GM18873 (cell line): ENCODE data around the gene TRPV5.

ENCODE experiments used
- ATAC-seq: cut with Tn5 transposase; IDR thresholded peaks from one replicate; pipeline ENCODE4 v1.9.1; 2021; ENCODE audit warnings: mild to moderate bottlenecking, moderate library complexity, moderate number of reproducible peaks; ENCODE audit not compliant: unreplicated experiment, low FRiP score

Gene TRPV5

GRCh38 chr7:142910481-142910880 is 23.1 kb downstream of the TRPV5 start:
- ATAC-seq, result no peak

- no peak for ATAC-seq
Measured at GRCh38 chr7:142910031-142910433, 23.5 kb downstream of the TRPV5 start.

GRCh38 chr7:142908921-142909890 is 24.3 kb downstream of the TRPV5 start:
- no peak for ATAC-seq

GRCh38 chr7:142908290-142908689 is 25.3 kb downstream of the TRPV5 start:
- no peak for ATAC-seq

- ATAC-seq, result no peak
Measured at GRCh38 chr7:142906643-142907042, 26.9 kb downstream of the TRPV5 start.

- ATAC-seq, result no peak
Measured at GRCh38 chr7:142905759-142906158, 27.8 kb downstream of the TRPV5 start.

GRCh38 chr7:142904128-142904527 is 29.4 kb downstream of the TRPV5 start:
- ATAC-seq, result no peak

GRCh38 chr7:142901426-142902259 is 31.9 kb downstream of the TRPV5 start:
- ATAC-seq, result no peak

- ATAC-seq, result no peak
Measured at GRCh38 chr7:142899661-142900060, 33.9 kb downstream of the TRPV5 start.

- no peak for ATAC-seq
Measured at GRCh38 chr7:142898377-142899170, 35.0 kb downstream of the TRPV5 start.

GRCh38 chr7:142897691-142898090 is 35.9 kb downstream of the TRPV5 start:
- ATAC-seq, result no peak

GRCh38 chr7:142896741-142897379 is 36.7 kb downstream of the TRPV5 start:
- no peak for ATAC-seq

GRCh38 chr7:142896151-142896550 is 37.4 kb downstream of the TRPV5 start:
- ATAC-seq, result no peak

GRCh38 chr7:142894985-142895593 is 38.5 kb downstream of the TRPV5 start:
- no peak for ATAC-seq

GRCh38 chr7:142894112-142894984 is 39.2 kb downstream of the TRPV5 start:
- ATAC-seq, result no peak

- no peak for ATAC-seq
Measured at GRCh38 chr7:142892951-142893350, 40.6 kb downstream of the TRPV5 start.

- ATAC-seq, result no peak
Measured at GRCh38 chr7:142891490-142892082, 42.0 kb downstream of the TRPV5 start.

- ATAC-seq, result no peak
Measured at GRCh38 chr7:142890874-142891485, 42.6 kb downstream of the TRPV5 start.
